A673 (cell line): ENCODE results near the gene LTB4R. TPM values are rescaled to one million over a fixed set of nuclear protein-coding genes. Genes with fewer than 3 reads are reported as not detected.

Source experiments
- BruUV-seq: library from RNA; stranded (reverse); fragments of 400-500 nt; replicated peaks from 2 replicates; lab custom pipeline; 2021; lab: Mats Ljungman, UMichigan
- CTCF ChIA-PET: fragments of 300-600 bp; sonication (Branson Sonifier 250); formaldehyde crosslinking; loops from one replicate; lab custom pipeline; 2022; ENCODE audit warnings: antibody characterized with exemption; lab: Charles Lee
- POLR2A ChIA-PET: fragments of 300-600 bp; sonication (Branson Sonifier 250); formaldehyde crosslinking; loops from one replicate; lab custom pipeline; 2022; ENCODE audit warnings: antibody characterized with exemption; ENCODE audit not compliant: low non-redundant PET; lab: Charles Lee
- DNase-seq: peaks from one replicate; pipeline ENCODE4 v3.0.0-alpha.2; 2015; ENCODE audit warnings: low spot score
- H3K27ac ChIP-seq: fragments of 200-600 bp; sonication (generic); 2 replicates; pipeline ENCODE4 v1.5.1; 2016; ENCODE audit warnings: mixed run types, low read depth, mild to moderate bottlenecking, mixed read lengths, antibody characterized with exemption, low read length; ENCODE audit not compliant: poor library complexity, severe bottlenecking
- H3K27me3 ChIP-seq: fragments of 200-600 bp; sonication (generic); replicated peaks from 2 replicates; pipeline ENCODE4 v1.6.1; 2017; ENCODE audit warnings: mixed run types, low read depth, mild to moderate bottlenecking, mixed read lengths, antibody characterized with exemption, low read length; ENCODE audit not compliant: insufficient read depth, poor library complexity
- H3K36me3 ChIP-seq: fragments of 200-600 bp; sonication (generic); 2 replicates; pipeline ENCODE4 v1.6.1; 2016; ENCODE audit warnings: mixed run types, mild to moderate bottlenecking, mixed read lengths, antibody characterized with exemption, low read length; ENCODE audit not compliant: insufficient read depth, poor library complexity, severe bottlenecking
- H3K4me1 ChIP-seq: fragments of 200-600 bp; sonication (generic); 2 replicates; pipeline ENCODE4 v1.6.1; 2017; ENCODE audit warnings: mixed run types, mild to moderate bottlenecking, mixed read lengths, antibody characterized with exemption, low read length; ENCODE audit not compliant: insufficient read depth, poor library complexity, severe bottlenecking
- H3K4me3 ChIP-seq: fragments of 200-600 bp; sonication (generic); 2 replicates; pipeline ENCODE4 v1.5.1; 2016; ENCODE audit warnings: low read depth, mixed run types, mild to moderate bottlenecking, mixed read lengths, low read length; ENCODE audit not compliant: poor library complexity, severe bottlenecking
- H3K9me3 ChIP-seq: fragments of 200-600 bp; sonication (generic); 2 replicates; pipeline ENCODE4 v1.6.1; 2016; ENCODE audit warnings: mixed run types, low read depth, mild to moderate bottlenecking, mixed read lengths, antibody characterized with exemption, low read length; ENCODE audit not compliant: poor library complexity, severe bottlenecking
- EZH2 ChIP-seq: fragments of 200-600 bp; sonication (generic); IDR thresholded peaks from 2 replicates; pipeline ENCODE4 v1.6.1; 2017; ENCODE audit warnings: borderline replicate concordance, low read depth, mild to moderate bottlenecking, mixed read lengths, antibody characterized with exemption, low read length; ENCODE audit not compliant: poor library complexity, severe bottlenecking
- intact Hi-C: fragments of 100-400 bp; cut with micrococcal nuclease; formaldehyde crosslinking; loops from one replicate; pipeline ENCODE4 v1.10.0; 2022; ENCODE audit not compliant: unreplicated experiment
- total RNA-seq: library from RNA; stranded (reverse); gene quantifications from 2 replicates; pipeline ENCODE4 v1.2.3, GENCODE V29; 2021
- TF ChIP-seq, protein P1 (sequence below): fragments of 300-800, 200-600 bp; sonication (generic); conservative IDR thresholded peaks from 2 replicates; pipeline ENCODE4 v1.5.1; 2017; ENCODE audit warnings: low read depth, mild to moderate bottlenecking, antibody characterized with exemption, low read length, moderate library complexity, mixed read lengths

Gene LTB4R
- total RNA-seq, 1 experiment from 2014 or later = 6.6 TPM

DNA sequence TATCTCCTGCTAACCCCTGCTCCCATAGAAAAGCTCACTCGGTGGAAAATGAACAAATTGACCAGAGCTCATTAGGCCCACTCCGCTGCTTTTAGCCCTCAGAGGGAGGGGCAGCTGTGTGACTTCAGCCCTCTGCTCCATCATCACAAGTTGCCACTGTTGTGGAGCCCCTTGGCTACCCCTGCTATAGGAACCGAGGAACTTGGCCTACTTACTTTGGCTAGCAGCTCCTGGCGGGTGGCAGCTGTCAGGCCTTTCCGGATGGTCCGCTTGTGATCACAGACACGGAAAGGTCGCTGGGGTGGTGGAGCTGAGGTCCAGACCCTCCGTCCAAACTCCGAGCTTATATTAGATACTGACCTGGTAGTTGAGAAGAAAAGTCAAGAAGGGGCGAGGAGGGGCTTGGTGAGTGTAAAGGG, 4.1 kb upstream of the LTB4R start:
- intact Hi-C loops = no loop called here
- TF ChIP-seq, protein P1, sequence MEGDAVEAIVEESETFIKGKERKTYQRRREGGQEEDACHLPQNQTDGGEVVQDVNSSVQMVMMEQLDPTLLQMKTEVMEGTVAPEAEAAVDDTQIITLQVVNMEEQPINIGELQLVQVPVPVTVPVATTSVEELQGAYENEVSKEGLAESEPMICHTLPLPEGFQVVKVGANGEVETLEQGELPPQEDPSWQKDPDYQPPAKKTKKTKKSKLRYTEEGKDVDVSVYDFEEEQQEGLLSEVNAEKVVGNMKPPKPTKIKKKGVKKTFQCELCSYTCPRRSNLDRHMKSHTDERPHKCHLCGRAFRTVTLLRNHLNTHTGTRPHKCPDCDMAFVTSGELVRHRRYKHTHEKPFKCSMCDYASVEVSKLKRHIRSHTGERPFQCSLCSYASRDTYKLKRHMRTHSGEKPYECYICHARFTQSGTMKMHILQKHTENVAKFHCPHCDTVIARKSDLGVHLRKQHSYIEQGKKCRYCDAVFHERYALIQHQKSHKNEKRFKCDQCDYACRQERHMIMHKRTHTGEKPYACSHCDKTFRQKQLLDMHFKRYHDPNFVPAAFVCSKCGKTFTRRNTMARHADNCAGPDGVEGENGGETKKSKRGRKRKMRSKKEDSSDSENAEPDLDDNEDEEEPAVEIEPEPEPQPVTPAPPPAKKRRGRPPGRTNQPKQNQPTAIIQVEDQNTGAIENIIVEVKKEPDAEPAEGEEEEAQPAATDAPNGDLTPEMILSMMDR = no peak
- no peak for TF ChIP-seq EZH2
- no TSS peak for BruUV-seq
- Histone ChIP-seq H3K27me3 (no peaks in the 10 kb centered on the region), H3K27ac (no peak overlapping the region), H3K36me3 (peaks cover 40% of the 10 kb centered on the region), H3K9me3 (no peaks in the 10 kb centered on the region), H3K4me3 (no peak overlapping the region), H3K4me1 (peaks cover 13% of the 10 kb centered on the region)
- no peak for DNase-seq
- ChIA-PET CTCF (interaction anchor here (0.7 to 3.3 kb wide), 5 partner anchors 10 to 786 kb away, joined by 4 to 21 read pairs (median 10); partner anchors contain the start of gene TINF2), POLR2A (no interaction called here)

DNA sequence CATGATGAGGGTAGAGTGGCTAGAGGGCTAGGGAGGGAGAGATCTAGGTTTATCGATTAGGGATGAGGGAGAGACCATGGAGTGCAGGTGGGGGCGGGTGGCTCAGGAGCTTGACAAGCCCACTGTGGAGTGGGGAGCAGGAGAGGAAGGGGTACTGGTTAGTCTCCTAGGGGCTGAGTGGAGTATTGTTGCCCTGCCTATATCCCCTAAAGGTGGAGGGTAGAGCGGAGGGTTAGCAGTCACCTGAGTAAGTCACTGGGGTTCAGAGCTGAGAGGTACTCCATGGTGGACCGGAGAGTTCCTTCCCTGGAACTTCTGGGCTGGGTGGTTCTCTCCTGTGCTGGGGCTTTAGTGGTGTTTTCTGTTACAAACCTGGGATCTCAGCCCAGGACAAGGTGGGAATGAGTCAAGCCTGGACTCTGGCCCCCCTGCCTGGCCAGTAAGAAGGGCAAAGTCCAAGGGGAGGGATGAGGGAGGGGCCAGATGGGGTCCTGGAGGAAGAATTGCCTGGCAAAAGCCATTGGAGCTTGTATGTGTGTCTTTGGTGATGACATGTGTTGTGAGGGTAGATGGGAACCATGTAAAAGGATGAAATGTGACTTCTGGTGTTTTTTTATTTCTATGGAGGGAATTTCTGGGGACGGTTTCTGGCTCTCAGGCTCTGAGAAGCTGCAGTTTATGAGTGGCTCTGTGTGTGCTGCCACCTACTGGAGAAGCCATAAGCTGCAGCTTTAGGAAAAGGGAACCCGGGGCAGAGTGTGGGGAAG, 3.5 kb upstream of the LTB4R start, which contains the start of gene CIDEB:
TSS of gene CIDEB (minus strand) at position 403 of the 767 bp plus-strand sequence. CDS start at position 284, 119 bp downstream.
- DNase-seq = peak; percentile 69
- peaks cover 13% of the 10 kb centered on the region for H3K4me1 ChIP-seq
- peaks cover 34% of the 10 kb centered on the region for H3K36me3 ChIP-seq
- intact Hi-C loops = no loop called here
- CTCF ChIA-PET = interaction anchor here (0.5 to 3.3 kb wide), 13 partner anchors 8 to 785 kb away, joined by 3 to 21 read pairs (median 4); partner anchors contain the start of genes DHRS1, KHNYN, MDP1 and NOP9
- no peaks in the 10 kb centered on the region for H3K9me3 ChIP-seq
- H3K27me3 ChIP-seq = no peaks in the 10 kb centered on the region
- no peak within 1 kb of the TSS for H3K27ac ChIP-seq
- no peak within 1 kb of the TSS for H3K4me3 ChIP-seq
- POLR2A ChIA-PET = no interaction called here
- no TSS peak for BruUV-seq
- no peak for TF ChIP-seq EZH2
- TF ChIP-seq, protein P1 = peak; percentile 96

DNA sequence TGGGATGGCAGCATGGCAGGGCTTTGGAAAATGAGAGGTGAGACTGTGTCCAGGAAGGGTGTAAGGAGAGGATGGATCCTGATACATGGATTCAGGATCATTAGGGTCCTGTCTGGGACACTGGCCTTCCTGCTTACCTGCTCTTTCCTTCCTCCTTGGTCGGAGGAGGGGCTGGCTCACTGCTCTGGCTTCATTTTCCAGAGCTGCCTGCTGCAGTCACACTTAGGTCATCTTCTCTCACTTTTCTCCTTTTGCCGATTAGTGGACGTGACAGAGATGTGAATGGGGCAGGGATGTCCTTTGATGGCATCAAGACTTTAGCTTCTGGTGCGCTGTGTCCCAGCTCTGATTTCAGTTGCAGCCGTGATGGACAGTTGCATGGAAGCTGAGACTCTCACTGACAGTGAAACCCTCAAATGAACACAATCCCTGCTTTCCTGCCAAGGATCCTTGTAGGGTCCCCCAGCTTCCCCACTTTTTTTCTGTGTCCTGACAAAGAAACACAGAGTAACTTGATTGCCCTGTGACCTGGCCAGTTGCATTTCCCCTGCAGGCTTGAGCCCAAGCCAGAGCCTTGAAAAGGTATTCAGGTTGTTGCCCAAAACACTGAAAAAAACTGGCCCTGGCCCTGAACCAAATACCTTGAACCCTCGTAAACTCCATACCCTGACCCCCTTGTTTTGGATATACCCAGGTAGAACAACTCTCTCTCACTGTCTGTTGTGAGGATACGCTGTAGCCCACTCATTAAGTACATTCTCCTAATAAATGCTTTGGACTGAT, 2.8 kb upstream of the LTB4R start:
- Histone ChIP-seq H3K27ac (no peak overlapping the region), H3K36me3 (peaks cover 27% of the 10 kb centered on the region), H3K4me1 (peaks cover 13% of the 10 kb centered on the region), H3K9me3 (no peaks in the 10 kb centered on the region), H3K4me3 (no peak overlapping the region), H3K27me3 (no peaks in the 10 kb centered on the region)
- BruUV-seq = no TSS peak
- ChIA-PET CTCF (interaction anchor here (0.5 to 3.3 kb wide), 12 partner anchors 9 to 250 kb away, joined by 3 to 21 read pairs (median 4); partner anchors contain the start of genes DHRS1, KHNYN, MDP1 and NOP9), POLR2A (interaction anchor here (0.6 to 1.6 kb wide), 2 partner anchors 9 to 18 kb away, joined by 4 to 14 read pairs; partner anchors contain the start of genes DHRS1 and NOP9)
- TF ChIP-seq EZH2 = no peak
- TF ChIP-seq, protein P1 = no peak; the same call in 1 of the 2 replicates
- intact Hi-C loops = no loop called here
- no peak for DNase-seq
